NCI-H2107 (cell line): Measurements from ENCODE around the gene IMPA2.
"Not testable (repeated sequence)": the region's sequence is repeated elsewhere in the genome, so short reads cannot be mapped to it uniquely, and the experiment has no call there.

Experiments
- DNase-seq: peaks from one replicate; lab custom pipeline; 2025; lab: John Stamatoyannopoulos, UW

IMPA2 gene

GRCh38 chr18:12076424-12077140 is 95.3 kb downstream of the IMPA2 start:
- DNase-seq = no peak

GRCh38 chr18:12077994-12078393 is 96.7 kb downstream of the IMPA2 start:
- DNase-seq = not testable (repeated sequence)

GRCh38 chr18:12079491-12080237 is 98.4 kb downstream of the IMPA2 start:
- no peak for DNase-seq
